ENCODE data around the gene DENND6B. TPM values are rescaled to one million over a fixed set of nuclear protein-coding genes. Genes with fewer than 3 reads are reported as not detected.

Gene DENND6B
- total and polyA plus RNA-seq, 2 of the 13 experiments (the other 11 are each of a cell fraction or from before 2014, with no cell fraction given) = 0.95 to 3.8 TPM

DNA sequence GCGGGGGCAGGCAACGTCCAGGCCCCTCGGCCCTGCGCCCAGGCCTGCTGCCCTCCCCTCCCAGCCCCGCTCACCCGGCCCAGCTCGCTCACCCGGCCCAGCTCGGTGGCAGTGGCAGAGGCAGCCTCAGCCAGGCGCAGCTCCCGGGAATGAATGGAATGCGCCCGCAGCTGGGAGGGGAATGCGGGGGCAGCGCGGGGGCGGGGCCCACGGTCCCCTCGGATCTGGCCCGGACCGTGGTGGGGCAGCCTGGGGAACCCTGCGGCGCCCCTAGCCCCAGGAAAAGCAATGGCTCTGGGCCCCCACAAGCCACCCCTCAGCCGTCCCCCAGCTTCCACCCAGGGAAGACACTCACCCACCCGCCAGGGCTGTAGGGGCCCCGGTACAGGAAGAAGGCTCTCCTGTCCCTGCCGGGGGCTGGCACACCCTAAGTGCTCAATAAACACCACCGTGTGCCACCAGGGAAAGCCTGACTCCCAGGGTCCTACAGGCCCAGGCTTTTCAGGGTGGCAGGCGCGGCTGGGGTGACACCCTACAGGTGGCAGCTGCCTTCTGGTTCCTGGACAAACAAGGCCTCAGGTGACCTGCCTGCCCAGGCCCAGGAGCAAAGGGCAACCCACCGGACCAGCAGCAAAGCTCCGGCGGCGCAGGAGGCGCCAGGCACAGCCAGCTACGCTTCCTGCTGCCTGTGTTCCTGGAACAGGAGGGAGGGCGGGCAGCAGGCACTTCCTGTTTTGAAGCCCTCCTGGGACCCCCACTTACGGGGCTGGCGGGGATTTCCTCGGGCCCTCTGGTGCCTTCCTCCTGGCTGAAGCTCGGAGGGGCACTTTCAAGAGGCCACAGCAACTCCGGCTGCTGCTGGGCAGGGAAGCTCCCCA lies 33.1 kb downstream of the DENND6B start (continued):
- TF ChIP-seq GFI1 (CRISPR knock-in tag; IDR thresholded peaks at IDR 0.05; ENCODE audit: borderline replicate concordance) (no peak; the same call in 1 of the 2 replicates), ZNF749 (CRISPR knock-in tag; IDR thresholded peaks at IDR 0.05; ENCODE audit: borderline replicate concordance) (peak; percentile 57; the same call in 1 of the 2 replicates), ZNF331 (CRISPR knock-in tag; IDR thresholded peaks at IDR 0.05) (peak; percentile 86), ZNF253 (CRISPR knock-in tag; IDR thresholded peaks at IDR 0.05; ENCODE audit: borderline replicate concordance) (no peak), ZFP41 (CRISPR knock-in tag; IDR thresholded peaks at IDR 0.05; ENCODE audit: borderline replicate concordance) (peak; percentile 41; the same call in 1 of the 2 replicates), CCAR2 (optimal IDR thresholded peaks at IDR 0.05; ENCODE audit: low read depth, low read length) (no peak), POLR2AphosphoS5 (IDR thresholded peaks at IDR 0.05; ENCODE audit: low read depth, low read length) (0 out of 2 replicates have a peak, but pooled peaks have one; percentile 42), KLF11 (CRISPR knock-in tag; IDR thresholded peaks at IDR 0.05) (no peak), ZNF766 (CRISPR knock-in tag; IDR thresholded peaks at IDR 0.05; ENCODE audit: borderline replicate concordance) (peak; percentile 35; the same call in 1 of the 2 replicates), KLF12 (CRISPR knock-in tag; IDR thresholded peaks at IDR 0.05; ENCODE audit: borderline replicate concordance) (peak; percentile 94; the same call in 1 of the 2 replicates), ATRX (CRISPR knock-in tag; IDR thresholded peaks at IDR 0.05; ENCODE audit: borderline replicate concordance) (no peak), NR2F1 (CRISPR knock-in tag; IDR thresholded peaks at IDR 0.05) (peak; percentile 71 to 79), MYPOP (CRISPR knock-in tag; IDR thresholded peaks at IDR 0.05) (peak; percentile 89; the same call in 1 of the 2 replicates), ZNF558 (CRISPR knock-in tag; IDR thresholded peaks at IDR 0.05; ENCODE audit: borderline replicate concordance) (no peak; the same call in 1 of the 2 replicates), ZFP36 (IDR thresholded peaks at IDR 0.05; ENCODE audit: borderline replicate concordance, low read depth, low read length, partially characterized antibody) (no peak), ZNF224 (CRISPR knock-in tag; IDR thresholded peaks at IDR 0.05) (no peak), CAMTA2 (CRISPR knock-in tag; IDR thresholded peaks at IDR 0.05; ENCODE audit: borderline replicate concordance) (no peak), MTA1 (CRISPR knock-in tag; IDR thresholded peaks at IDR 0.05; ENCODE audit: borderline replicate concordance) (peak; percentile 96), ZNF44 (CRISPR knock-in tag; IDR thresholded peaks at IDR 0.05) (peak; percentile 37; the same call in 1 of the 2 replicates)
- TF ChIP-seq, protein P1, sequence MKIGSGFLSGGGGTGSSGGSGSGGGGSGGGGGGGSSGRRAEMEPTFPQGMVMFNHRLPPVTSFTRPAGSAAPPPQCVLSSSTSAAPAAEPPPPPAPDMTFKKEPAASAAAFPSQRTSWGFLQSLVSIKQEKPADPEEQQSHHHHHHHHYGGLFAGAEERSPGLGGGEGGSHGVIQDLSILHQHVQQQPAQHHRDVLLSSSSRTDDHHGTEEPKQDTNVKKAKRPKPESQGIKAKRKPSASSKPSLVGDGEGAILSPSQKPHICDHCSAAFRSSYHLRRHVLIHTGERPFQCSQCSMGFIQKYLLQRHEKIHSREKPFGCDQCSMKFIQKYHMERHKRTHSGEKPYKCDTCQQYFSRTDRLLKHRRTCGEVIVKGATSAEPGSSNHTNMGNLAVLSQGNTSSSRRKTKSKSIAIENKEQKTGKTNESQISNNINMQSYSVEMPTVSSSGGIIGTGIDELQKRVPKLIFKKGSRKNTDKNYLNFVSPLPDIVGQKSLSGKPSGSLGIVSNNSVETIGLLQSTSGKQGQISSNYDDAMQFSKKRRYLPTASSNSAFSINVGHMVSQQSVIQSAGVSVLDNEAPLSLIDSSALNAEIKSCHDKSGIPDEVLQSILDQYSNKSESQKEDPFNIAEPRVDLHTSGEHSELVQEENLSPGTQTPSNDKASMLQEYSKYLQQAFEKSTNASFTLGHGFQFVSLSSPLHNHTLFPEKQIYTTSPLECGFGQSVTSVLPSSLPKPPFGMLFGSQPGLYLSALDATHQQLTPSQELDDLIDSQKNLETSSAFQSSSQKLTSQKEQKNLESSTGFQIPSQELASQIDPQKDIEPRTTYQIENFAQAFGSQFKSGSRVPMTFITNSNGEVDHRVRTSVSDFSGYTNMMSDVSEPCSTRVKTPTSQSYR (CRISPR knock-in tag; IDR thresholded peaks at IDR 0.05; ENCODE audit: borderline replicate concordance) = peak; percentile 35; the same call in 1 of the 2 replicates
- TF ChIP-seq, protein P2, sequence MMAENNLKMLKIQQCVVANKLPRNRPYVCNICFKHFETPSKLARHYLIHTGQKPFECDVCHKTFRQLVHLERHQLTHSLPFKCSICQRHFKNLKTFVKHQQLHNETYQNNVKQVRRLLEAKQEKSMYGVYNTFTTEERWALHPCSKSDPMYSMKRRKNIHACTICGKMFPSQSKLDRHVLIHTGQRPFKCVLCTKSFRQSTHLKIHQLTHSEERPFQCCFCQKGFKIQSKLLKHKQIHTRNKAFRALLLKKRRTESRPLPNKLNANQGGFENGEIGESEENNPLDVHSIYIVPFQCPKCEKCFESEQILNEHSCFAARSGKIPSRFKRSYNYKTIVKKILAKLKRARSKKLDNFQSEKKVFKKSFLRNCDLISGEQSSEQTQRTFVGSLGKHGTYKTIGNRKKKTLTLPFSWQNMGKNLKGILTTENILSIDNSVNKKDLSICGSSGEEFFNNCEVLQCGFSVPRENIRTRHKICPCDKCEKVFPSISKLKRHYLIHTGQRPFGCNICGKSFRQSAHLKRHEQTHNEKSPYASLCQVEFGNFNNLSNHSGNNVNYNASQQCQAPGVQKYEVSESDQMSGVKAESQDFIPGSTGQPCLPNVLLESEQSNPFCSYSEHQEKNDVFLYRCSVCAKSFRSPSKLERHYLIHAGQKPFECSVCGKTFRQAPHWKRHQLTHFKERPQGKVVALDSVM (CRISPR knock-in tag; IDR thresholded peaks at IDR 0.05) = peak; percentile 29; the same call in 1 of the 2 replicates

All from HepG2 (cell line).